HepG2 (cell line): ENCODE measurements around the gene FBXO24.

Experiments used
- ERF ChIP-seq: IDR thresholded peaks from 2 replicates; pipeline ENCODE4 v1.6.1; 2018; ENCODE audit warnings: missing biosample characterization, missing genetic modification reagents
- FOXM1 ChIP-seq: sonication (generic); formaldehyde crosslinking; IDR thresholded peaks from 2 replicates; pipeline ENCODE4 v1.5.0; 2020; ENCODE audit warnings: missing genetic modification reagents

GRCh38 chr7:100545360-100546128 lies 40.6 kb upstream of the FBXO24 start:
- TF ChIP-seq FOXM1 (CRISPR knock-in tag) (no peak), ERF (0 out of 2 replicates have a peak, but pooled peaks have one; percentile 38)
